Endothelial cell of umbilical vein (primary cell): Measurements from ENCODE around the gene PCDHB16.
"Not testable (repeated sequence)": the region's sequence is repeated elsewhere in the genome, so short reads cannot be mapped to it uniquely, and the experiment has no call there.

Experiments used
- EZH2 ChIP-seq: IDR thresholded peaks from 2 replicates; pipeline ENCODE4 v1.6.1; 2012; ENCODE audit warnings: borderline replicate concordance, low read depth, mild to moderate bottlenecking, moderate library complexity, low read length, inconsistent platforms; ENCODE audit not compliant: severe bottlenecking
- POLR2A ChIP-seq: IDR thresholded peaks from 2 replicates; pipeline ENCODE4 v1.6.1; 2012; ENCODE audit warnings: low read depth, mild to moderate bottlenecking, control low read depth, low read length
- TF ChIP-seq, protein P1 (sequence below), 2 donors: IDR thresholded peaks; 1 replicate in 1 of 2; 2 replicates in 1 of 2; pipeline ENCODE4 v1.5.1; 2011; ENCODE audit warnings: low read length in 2 of 2, mild to moderate bottlenecking in 2 of 2, moderate library complexity in 2 of 2, control low read depth in 1 of 2, inconsistent platforms in 1 of 2, low read depth in 1 of 2; ENCODE audit not compliant: insufficient read depth in 1 of 2; ENCODE audit errors: extremely low read depth in 1 of 2

DNA sequence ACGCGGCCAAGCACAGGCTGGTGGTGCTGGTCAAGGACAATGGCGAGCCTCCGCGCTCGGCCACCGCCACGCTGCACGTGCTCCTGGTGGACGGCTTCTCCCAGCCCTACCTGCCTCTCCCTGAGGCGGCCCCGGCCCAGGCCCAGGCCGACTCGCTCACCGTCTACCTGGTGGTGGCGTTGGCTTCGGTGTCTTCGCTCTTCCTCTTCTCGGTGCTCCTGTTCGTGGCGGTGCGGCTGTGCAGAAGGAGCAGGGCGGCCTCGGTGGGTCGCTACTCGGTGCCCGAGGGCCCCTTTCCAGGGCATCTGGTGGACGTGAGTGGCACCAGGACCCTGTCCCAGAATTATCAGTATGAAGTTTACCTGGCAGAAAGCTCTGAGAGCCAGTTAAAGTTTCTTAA is 24.3 kb upstream of the PCDHB16 start:
- TF ChIP-seq EZH2, POLR2A: not testable (repeated sequence)
- TF ChIP-seq, protein P1, sequence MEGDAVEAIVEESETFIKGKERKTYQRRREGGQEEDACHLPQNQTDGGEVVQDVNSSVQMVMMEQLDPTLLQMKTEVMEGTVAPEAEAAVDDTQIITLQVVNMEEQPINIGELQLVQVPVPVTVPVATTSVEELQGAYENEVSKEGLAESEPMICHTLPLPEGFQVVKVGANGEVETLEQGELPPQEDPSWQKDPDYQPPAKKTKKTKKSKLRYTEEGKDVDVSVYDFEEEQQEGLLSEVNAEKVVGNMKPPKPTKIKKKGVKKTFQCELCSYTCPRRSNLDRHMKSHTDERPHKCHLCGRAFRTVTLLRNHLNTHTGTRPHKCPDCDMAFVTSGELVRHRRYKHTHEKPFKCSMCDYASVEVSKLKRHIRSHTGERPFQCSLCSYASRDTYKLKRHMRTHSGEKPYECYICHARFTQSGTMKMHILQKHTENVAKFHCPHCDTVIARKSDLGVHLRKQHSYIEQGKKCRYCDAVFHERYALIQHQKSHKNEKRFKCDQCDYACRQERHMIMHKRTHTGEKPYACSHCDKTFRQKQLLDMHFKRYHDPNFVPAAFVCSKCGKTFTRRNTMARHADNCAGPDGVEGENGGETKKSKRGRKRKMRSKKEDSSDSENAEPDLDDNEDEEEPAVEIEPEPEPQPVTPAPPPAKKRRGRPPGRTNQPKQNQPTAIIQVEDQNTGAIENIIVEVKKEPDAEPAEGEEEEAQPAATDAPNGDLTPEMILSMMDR (IDR thresholded peaks at IDR 0.05; ENCODE audit: extremely low read depth in 1 of 2, insufficient read depth in 1 of 2, low read depth in 1 of 2, low read length in 2 of 2) = not testable (repeated sequence)
